ENCODE data around the gene MYADML2. TPM values are rescaled to one million over a fixed set of nuclear protein-coding genes. Genes with fewer than 3 reads are reported as not detected.

MYADML2 gene
- total RNA-seq, 2 donors from 2014 or later: not detected

DNA sequence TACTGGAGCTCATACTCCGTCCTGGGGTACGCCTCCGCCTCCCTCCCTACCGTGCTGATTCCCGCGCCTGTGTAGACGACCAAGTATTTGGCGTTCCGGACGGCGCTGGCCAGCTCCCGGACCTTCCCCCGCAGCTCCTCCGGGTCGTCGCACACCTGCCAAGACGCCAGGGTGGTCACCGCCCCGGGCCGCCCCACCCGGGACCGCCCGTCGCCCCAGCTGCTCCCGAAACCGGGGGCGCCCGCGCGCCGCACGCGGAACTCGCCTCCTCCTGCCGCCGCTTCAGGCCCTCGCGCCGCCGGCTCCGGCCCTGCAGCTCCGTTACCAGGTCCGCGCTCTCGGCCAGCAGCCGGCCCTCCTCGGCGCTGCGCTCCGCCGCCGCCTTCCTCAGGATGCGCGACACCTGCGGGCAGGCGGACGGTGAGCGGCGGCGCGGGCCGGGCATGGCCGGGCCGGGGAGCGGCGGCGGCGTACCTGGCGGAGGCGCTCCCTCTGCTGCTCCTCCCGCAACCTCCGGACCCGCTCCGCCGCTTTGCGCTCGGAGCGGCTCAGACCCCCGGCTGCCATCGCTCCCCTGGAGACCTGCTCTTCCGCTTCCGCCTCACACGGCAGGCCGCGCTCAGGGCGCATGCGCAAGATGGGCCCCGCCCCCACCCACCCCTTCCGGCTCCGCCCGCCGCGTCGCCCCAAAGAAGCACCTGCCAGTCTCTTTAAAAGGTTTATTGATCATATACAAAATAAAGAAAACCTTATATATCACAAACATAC is 29.3 kb downstream of the MYADML2 start, which contains the start of gene SIRT7:
SIRT7 (minus strand) TSS at position 612 of the 768 bp plus-strand sequence; CDS start at position 567, 45 bp downstream.
- intact Hi-C loops (cut with DNase I): no loop called here
- DNase-seq (ENCODE audit: low spot score): peak; percentile 92

DNA sequence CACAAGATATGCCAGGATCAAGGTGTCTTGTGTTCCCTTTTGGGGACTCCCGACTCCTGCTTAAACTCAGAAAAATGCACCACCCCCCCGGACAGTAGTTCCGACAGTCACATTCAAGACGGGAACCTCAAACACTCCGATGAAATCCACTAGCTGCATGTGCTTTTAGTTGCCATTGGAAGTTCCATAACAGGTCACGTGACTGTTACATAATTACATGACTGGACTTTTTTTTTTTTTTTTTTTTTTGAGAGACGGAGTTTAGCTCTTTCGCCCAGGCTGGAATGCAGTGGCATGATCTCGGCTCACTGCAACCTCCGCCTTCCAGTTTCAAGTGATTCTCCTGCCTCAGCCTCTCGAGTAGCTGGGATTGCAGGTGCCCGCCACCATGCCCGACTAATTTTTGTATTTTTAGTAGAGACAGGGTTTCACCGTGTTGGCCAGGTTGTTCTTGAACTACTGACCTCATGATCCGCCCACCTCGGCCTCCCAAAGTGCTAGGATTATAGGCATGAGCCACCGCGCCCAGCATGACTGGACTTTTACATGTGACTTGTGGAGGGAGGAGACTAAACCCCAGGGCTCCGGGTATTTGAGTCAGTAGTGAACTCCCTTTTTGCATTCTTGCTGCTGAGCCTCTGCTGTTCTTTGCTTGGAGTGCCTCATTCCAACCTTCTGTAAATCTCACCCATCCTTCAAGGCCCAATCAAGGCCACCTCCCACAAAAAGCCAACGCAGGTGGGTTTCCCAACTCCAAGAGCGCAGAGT is 30.6 kb downstream of the MYADML2 start:
- no peak for DNase-seq (ENCODE audit: low spot score)
- intact Hi-C loops (cut with DNase I): no loop called here

DNA sequence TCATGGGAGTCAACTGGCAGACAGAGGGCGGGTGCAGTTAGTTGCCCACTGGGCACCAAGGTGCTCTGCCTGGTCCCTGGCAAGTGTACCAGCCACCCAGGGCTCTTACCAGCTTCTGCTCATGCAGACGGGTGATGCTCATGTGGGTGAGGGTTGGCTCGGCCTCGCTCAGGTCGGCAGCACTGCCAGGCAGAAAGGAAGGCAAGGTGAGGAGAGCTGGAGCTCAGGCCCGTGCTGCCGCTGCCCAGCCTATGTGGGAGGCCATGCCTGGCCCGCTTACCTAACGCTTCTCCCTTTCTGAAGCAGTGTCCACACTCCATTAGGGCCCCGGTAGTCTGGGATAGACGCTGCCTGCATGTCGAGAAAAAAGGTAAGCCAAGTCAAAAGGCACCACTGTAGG is 31.7 kb downstream of the MYADML2 start:
- intact Hi-C loops (cut with DNase I): no loop called here
- no peak for DNase-seq (ENCODE audit: low spot score)

DNA sequence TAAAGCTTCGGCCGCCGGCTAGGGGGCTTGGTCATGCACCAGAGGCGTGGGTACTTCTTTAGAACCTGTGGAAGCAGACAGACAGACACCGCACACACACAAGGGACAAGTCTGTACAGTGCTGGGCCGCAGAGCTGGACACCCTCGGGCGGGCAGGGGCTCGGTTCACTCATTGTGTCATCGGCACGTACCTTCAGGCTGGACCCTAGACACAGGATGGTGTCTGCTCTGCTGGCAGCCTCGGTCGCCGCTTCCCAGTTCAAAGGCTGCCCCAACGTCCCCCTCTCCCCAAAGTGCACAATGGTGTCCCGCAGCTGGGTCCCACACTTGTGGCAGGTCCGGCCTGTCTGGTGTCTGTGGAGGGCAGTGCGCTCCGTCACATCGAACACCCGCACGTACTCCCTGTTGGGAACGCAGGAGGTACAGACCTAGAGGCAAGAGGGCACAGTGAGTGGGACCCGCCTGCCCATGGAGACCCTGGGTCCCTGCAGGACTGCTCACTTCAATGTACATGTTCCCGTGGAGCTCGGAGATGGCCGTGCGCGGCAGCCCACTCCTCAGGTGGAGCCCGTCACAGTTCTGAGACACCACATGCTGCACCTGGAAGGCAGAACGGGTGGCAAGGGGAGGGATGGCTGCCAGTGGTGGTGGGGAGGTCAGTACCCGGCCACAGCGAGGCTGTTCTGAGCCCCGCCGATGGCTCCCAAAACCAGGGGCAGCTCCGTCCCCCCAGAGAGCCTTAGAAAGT is 32.8 kb downstream of the MYADML2 start:
- no peak for DNase-seq (ENCODE audit: low spot score)
- intact Hi-C loops (cut with DNase I): loop anchor here in 1 of 2 donors (5.0 kb wide), 1 partner anchor 847 kb away; no protein-coding TSS in a partner anchor

DNA sequence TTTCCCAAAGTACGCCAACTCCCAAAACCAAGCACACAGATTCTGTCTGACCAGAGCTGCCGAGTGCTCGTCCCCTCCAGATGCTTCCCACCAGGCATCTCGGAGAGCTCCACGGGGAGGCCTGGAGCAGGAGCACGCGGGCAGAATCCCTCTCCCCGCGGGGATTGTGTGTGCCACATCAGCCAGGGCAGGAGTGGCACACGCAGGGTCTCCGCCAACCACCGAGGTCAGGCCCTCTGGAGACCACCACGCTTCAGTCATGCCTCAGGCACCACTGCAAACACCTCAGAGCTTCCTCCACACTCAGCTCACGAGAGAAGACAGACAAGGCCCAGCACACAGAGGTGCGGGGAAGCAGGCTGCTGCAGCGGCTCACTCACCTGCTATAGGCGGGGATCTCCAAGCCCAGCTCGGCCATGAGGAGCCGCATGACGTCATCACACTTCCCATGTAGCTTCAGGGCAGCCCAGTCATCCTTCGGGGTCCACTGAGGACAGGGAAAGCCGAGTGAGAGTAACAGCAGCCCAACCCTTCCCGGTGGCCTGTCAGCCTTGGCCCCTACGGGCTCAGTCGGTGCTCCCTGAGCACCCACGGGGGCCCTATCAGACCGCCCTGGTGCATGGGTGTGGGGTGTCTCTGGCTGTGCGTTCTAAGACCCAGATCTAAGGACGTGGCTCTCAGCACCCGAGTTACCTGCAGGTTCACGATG is 33.5 kb downstream of the MYADML2 start:
- DNase-seq (ENCODE audit: low spot score): no peak
- intact Hi-C loops (cut with DNase I): loop anchor here (2.0 to 5.0 kb wide), 2 partner anchors 77 to 846 kb away; no protein-coding TSS in a partner anchor

DNA sequence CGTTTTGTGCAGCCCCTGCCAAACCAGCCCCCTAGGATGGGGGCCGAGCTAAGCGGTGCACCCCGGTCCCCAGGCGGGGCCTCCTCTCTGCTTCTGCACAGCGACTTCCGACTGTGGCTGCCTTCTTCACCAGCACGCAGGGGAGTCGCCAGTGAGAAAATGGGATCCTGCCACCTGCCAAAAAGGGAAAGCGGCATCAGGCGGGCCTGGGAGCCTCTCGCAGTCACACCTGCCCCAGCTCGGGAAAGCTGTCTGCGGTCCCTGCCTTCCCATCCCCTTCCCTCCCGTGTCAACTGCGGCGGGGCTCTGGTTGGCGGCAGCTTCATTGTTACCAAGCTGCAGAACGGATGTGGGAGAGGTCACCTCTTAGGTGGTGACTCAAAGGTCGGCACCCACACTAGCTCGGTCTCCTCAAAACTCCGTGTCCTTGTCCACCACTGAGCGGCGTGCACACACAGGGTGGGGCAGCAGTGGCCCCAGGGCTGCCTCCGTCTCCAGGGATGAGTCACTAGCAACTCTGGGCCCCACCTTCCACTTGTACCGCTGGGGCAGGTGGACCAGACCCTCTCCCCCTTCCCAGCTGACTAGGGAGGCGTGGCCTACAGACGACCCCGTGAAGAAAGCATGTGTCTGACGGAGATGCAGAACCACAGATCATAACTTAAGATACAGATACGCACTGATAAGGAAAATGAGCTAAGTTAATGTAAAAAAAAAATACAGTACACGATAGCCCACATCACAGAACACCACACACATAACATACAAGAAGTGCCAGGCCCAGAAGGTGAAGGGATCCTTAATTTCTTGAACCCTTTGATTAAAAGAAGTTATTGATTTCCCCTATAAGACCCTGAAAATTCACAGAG is 34.4 kb downstream of the MYADML2 start:
- intact Hi-C loops (cut with DNase I): loop anchor here (2.0 to 5.0 kb wide), 2 partner anchors 78 to 845 kb away; no protein-coding TSS in a partner anchor
- DNase-seq (ENCODE audit: low spot score): no peak

DNA sequence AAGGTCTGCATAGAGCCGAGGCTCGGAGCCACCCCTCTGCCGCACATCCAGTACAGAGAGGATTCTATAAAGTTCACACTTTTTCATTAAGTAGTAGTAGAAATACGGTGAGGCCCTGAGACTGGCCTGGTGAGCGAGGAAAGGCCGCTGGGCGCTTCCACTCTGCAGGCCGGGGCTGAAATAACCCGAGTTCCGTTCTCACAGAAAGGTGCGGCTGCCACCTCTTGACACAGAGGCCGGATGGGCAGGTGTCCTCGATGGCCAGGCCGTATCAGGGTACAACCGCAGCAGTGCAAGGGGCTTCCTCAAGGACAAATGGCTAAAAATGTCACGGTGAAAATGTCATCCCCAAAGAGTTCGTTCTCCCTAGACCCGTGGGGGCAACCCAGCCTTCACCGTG is 35.1 kb downstream of the MYADML2 start:
- intact Hi-C loops (cut with DNase I): loop anchor here (2.0 to 5.0 kb wide), 2 partner anchors 79 to 845 kb away; no protein-coding TSS in a partner anchor
- DNase-seq (ENCODE audit: low spot score): no peak

DNA sequence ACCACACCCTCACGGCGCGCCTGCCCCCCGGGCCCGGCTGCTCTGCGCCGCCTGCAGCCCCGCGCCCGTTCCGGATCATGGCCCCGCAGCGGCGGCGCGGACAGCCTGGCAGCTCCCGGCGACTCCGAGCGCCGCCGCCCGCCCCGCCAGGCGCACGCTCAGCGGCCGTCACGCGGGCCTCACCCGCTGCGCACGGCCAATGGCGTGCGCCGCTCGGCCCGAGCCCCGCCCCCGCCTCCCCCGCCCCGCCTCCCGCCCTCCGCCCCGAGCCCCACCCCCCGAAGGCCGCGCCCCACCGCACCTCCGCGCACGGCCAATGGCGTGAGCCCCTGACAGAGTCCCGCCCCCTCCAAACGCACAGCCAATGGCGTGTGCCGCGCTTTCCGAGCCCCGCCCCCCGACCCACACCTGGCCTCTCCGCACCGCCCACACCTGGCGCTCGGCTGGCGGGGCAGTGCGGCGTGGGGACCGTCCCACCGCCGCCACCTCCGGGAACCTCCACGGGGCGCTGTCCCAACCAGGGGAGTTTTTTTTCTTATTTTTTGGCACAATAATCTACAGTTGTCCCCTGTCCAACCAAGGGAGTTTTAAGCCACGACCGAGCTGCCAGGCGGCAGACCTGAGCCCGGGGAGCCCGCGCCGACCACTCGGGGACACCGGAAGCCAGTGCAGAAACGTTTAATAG is 35.6 kb downstream of the MYADML2 start, which contains the start of gene PCYT2:
PCYT2 (minus strand) TSS at position 123 of the 685 bp plus-strand sequence; CDS start at position 79, 44 bp downstream.
- peak; percentile 96 for DNase-seq (ENCODE audit: low spot score)
- intact Hi-C loops (cut with DNase I): loop anchor here in 1 of 2 donors (5.0 kb wide), 1 partner anchor 844 kb away; no protein-coding TSS in a partner anchor

DNA sequence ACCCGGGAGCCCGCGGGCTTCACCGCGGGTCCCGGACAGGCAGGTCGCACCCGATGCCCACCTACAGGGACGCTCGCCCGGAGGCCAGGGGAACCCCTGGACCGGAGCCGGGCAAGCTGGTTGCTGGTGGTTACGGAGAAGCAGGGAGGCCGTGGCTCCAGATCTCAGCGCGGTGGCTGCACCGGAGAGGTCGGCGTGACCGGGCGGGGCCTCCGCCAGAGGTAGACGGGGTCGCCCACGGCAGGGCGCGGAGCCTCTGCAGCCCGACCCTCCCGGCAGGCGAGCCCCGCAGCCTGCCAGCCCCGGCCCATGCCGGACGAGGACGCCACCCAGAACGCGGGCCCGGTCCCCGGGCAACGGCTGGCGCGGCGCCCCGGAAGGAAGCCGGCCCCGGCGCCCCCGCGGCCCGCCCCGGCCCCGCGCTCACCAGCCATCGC is 36.2 kb downstream of the MYADML2 start:
- no peak for DNase-seq (ENCODE audit: low spot score)
- intact Hi-C loops (cut with DNase I): loop anchor here in 1 of 2 donors (5.0 kb wide), 1 partner anchor 844 kb away; no protein-coding TSS in a partner anchor

DNA sequence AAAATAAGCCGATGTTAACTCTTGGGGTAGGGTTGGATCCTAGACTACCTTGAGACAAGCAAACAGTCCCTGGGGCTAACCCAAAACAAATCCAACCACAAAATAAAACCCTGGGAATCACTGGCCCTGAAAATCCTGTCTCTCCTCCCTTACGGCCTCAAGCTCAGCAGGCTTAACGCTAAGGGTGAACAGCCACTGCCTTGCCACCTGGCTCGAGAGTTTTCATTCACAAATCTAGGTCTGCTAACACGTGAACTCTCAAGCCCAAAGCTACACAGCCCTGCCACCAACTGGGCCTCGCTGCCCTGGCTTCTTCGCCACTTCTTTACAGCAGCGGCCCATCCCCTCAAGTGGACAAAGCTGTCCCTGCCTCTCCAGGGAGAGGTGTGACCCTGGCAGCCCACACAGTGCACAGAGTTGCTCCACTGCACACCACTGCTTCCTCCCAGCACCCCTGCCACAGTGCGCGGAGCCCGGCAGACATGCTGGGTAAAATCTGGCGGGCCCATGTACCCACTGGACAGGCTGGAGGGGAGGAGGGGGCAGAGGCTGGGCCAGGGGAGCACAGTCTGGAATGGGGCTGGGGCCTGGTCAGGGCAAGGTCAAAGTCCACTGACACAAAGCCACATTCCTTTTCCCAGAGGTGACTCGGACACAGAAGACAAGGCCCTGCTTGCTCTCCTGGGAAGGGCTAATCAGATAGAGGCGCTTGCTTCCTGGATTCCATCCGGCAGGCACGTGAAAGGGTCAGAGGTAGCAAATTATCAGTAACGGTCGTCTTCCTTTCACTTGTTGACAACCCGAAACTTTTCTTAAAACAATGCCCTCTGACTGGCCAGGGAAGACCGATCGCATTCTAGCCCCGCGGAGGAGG is 36.8 kb downstream of the MYADML2 start:
- intact Hi-C loops (cut with DNase I): loop anchor here in 1 of 2 donors (5.0 kb wide), 1 partner anchor 843 kb away; no protein-coding TSS in a partner anchor
- no peak for DNase-seq (ENCODE audit: low spot score)

DNA sequence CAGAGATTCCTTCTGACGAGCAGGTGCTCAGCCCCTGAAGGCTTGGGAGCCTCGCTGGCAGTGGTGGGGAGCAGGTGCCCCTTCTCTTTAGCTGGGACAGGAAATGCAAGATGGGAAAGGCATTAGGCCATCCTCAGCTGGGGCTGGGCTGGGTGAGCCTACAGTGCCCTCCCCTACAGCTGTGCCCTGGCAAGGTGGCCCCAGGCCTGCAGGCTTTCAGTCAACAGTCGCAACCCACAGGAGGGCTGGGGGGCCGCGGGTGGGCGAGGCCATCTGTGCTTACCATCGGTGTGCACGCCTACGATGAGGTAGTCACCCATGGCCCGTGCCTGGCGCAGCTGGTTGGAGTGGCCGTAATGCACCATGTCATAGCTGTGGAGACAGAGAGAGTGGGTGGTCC is 37.8 kb downstream of the MYADML2 start:
- intact Hi-C loops (cut with DNase I): no loop called here
- no peak for DNase-seq (ENCODE audit: low spot score)

DNA sequence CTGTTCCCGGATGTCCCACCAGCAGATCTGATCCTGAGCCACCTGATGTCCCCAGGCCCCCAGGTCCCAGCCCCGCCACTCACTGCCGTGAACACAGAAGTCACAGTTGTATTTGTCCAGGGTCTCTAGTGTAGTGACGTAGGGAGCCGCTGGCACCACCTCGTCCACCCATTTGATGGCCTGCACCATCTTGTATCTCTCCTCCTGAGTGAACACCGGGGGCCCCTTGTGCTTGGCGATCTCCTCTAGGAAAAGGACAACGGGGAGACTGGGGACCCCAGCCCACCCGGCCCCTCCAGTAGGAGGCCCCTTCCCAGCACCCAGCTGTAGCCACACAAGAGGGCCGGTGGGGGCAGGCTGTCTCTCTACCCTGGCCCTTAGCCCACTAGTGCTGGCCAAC is 38.2 kb downstream of the MYADML2 start:
- intact Hi-C loops (cut with DNase I): no loop called here
- DNase-seq (ENCODE audit: low spot score): no peak

DNA sequence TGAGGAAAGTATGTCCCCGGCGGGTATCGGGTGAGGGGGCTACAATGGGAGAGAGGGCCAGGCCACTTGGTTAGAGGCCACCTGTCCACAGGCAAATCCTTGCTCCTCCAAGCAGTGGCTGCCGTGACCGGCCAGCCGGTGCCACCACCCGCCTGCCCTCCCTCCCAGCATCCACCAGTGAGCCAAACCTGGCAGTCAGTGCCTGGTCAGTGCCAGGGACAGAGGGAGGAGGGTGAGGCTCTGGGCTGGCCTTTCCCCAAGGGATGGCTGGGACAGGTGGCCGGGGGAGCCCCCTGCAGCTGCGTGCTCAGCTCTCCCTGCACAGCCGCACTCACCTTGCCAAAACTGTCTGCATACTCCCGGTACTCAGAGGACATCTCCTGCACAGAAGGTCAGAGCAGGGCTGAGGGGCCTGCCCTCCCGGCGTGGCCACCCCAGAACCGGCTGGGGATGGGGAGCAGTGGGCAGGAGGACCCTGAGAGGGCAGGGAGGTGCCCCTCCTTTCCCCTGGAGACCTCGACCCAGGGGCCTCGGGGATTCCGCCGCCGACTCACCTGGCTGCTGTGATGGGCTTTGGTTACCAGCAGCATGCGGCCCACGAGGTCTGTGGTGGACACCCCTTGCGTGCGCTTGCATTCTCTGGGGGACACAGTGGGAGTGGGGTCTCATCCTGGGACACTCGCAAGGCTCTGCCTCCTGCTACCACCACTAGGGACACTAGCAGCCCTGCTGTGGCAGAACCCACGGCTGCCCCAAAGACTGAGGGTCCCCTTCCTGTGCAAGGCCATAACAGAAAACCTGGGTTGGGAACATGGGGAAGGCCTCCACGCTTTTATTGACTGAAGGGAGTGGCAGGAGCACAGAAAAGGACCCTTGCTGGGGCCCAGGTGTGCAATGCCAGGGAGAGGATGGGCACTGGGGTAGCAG is 39.6 kb downstream of the MYADML2 start:
- no peak for DNase-seq (ENCODE audit: low spot score)
- intact Hi-C loops (cut with DNase I): no loop called here

DNA sequence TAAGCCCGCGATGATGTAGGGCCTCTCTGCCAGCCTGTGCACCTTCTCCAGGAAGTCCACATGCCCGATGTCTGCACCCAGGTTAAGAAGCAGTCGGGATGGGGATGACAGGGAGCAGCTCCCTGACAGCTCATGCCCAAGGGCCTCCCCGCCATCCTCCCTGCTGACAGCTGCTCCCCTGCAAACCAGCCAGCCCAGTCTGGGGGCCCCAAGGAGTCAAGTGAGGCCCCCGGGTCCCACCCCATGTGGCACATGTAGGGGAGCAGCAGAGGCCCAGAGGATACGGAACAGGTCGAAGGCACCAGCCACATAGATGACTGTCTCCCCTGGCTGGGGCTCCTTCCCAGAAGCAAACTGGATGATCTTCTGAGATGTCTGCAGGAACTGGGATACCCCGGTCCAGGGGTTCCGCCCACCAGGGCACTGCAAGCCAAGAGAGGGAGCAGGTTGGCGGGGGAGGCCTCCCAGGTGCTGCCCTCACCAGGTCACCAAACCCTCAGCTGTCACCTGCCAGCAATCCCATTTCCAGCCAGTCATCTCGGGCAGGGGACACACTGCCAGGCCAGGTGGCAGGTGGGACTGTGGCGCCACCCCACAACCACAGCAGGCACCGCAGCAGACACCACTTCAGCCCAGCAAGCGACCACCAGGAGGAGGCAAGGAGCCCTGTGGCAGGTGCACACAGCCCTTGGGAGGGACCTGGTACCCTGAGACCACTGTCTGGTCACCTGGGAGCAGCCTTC is 40.4 kb downstream of the MYADML2 start:
- intact Hi-C loops (cut with DNase I): no loop called here
- DNase-seq (ENCODE audit: low spot score): no peak
